Mucosa of gallbladder (tissue), 1 donor: ENCODE data around the gene DLST. TPM values are rescaled to one million over a fixed set of nuclear protein-coding genes. Genes with fewer than 3 reads are reported as not detected.

Source experiments
- total RNA-seq: library from RNA; stranded (reverse); gene quantifications from one replicate; pipeline ENCODE4 v1.2.1, GENCODE V29; 2021
- donor health status: DM: no; HTN: no; CAD: no.

Gene DLST
- total RNA-seq, 1 donor from 2014 or later, result 95.6 TPM

Other genes with a start within 250 kb of the DLST start
- gene AREL1, start 168.8 kb upstream of the DLST start, total RNA-seq, result 34.3 TPM
- gene FCF1, start 168.8 kb upstream of the DLST start, total RNA-seq, result 37.3 TPM
- gene YLPM1, start 118.6 kb upstream of the DLST start, total RNA-seq, result 55.4 TPM
- 0.06 TPM for gene PROX2, start 5.8 kb upstream of the DLST start, total RNA-seq
- gene RPS6KL1, start 41.3 kb downstream of the DLST start, total RNA-seq, result 18.6 TPM
- 4.6 TPM for gene PGF, start 73.7 kb downstream of the DLST start, total RNA-seq
- 51.7 TPM for gene EIF2B2, start 121.0 kb downstream of the DLST start, total RNA-seq
- 33.2 TPM for gene MLH3, start 169.6 kb downstream of the DLST start, total RNA-seq
- 16.5 TPM for gene ACYP1, start 182.1 kb downstream of the DLST start, total RNA-seq
- 3.9 TPM for gene ZC2HC1C, start 187.7 kb downstream of the DLST start, total RNA-seq
- 119 TPM for gene NEK9, start 245.1 kb downstream of the DLST start, total RNA-seq